PC-9 (cell line): ENCODE data around the gene ZNF438.

Experiments
- CTCF ChIP-seq: fragments of 200-600 bp; sonication (generic); conservative IDR thresholded peaks from 2 replicates; pipeline ENCODE4 v1.6.1; 2017; ENCODE audit warnings: mixed run types, antibody characterized with exemption, mild to moderate bottlenecking, moderate library complexity
- EZH2 ChIP-seq: fragments of 200-600 bp; sonication (generic); IDR thresholded peaks from 2 replicates; pipeline ENCODE4 v1.8.0; 2017; ENCODE audit warnings: antibody characterized with exemption, low read depth

- no peak for TF ChIP-seq CTCF
- TF ChIP-seq EZH2: no peak
Observed at GRCh38 chr10:30990351-30990750, 41.3 kb downstream of the ZNF438 start.
